Trophoblast cell (in vitro differentiated cells and primary cell): ENCODE measurements around the gene ZNF33B.

ENCODE experiments used
- DNase-seq, 2 donors: peaks; one replicate each; pipeline ENCODE4 v3.0.0-alpha.2; 2016
- H2AFZ ChIP-seq: 2 replicates; pipeline ENCODE4 v1.6.1; 2013; ENCODE audit warnings: low read length, moderate library complexity, mild to moderate bottlenecking; ENCODE audit not compliant: insufficient read depth, poor library complexity
- H2AK5ac ChIP-seq: 2 replicates; pipeline ENCODE4 v1.6.1; 2013; ENCODE audit warnings: mild to moderate bottlenecking, low read length
- H2BK120ac ChIP-seq: 2 replicates; pipeline ENCODE4 v1.6.1; 2013; ENCODE audit warnings: low read length, mild to moderate bottlenecking, moderate library complexity; ENCODE audit not compliant: insufficient read depth, poor library complexity
- H2BK12ac ChIP-seq: 2 replicates; pipeline ENCODE4 v1.6.1; 2013; ENCODE audit warnings: mild to moderate bottlenecking, low read length, moderate library complexity
- H2BK5ac ChIP-seq: 2 replicates; pipeline ENCODE4 v1.6.1; 2013; ENCODE audit warnings: low read length, low read depth, moderate library complexity, mild to moderate bottlenecking; ENCODE audit not compliant: poor library complexity
- H3K14ac ChIP-seq: 2 replicates; pipeline ENCODE4 v1.6.1; 2013; ENCODE audit warnings: mild to moderate bottlenecking, low read length
- H3K18ac ChIP-seq: 2 replicates; pipeline ENCODE4 v1.6.1; 2013; ENCODE audit warnings: mild to moderate bottlenecking, low read length
- H3K23ac ChIP-seq: 2 replicates; pipeline ENCODE4 v1.6.1; 2013; ENCODE audit warnings: low read length
- H3K27ac ChIP-seq: 2 replicates; pipeline ENCODE4 v1.5.1; 2013; ENCODE audit warnings: low read depth, mild to moderate bottlenecking, inconsistent platforms, low read length, moderate library complexity
- H3K27me3 ChIP-seq: 2 replicates; pipeline ENCODE4 v1.6.1; 2013; ENCODE audit warnings: inconsistent platforms, mild to moderate bottlenecking, low read length, moderate library complexity; ENCODE audit not compliant: insufficient read depth
- H3K36me3 ChIP-seq, 2 experiments: 1 replicate in 1 of 2; 2 replicates in 1 of 2; pipeline ENCODE4 v1.6.1; 2013; ENCODE audit warnings: low read length in 2 of 2, mild to moderate bottlenecking in 2 of 2, moderate library complexity in 1 of 2; ENCODE audit not compliant: insufficient read depth in 2 of 2, control insufficient read depth in 1 of 2
- H3K4ac ChIP-seq: 2 replicates; pipeline ENCODE4 v1.6.1; 2013; ENCODE audit warnings: low read depth, mild to moderate bottlenecking, low read length, moderate library complexity
- H3K4me1 ChIP-seq, 2 experiments: 1 replicate in 1 of 2; 2 replicates in 1 of 2; pipeline ENCODE4 v1.6.1; 2013; ENCODE audit warnings: low read length in 2 of 2, mild to moderate bottlenecking in 2 of 2, moderate library complexity in 1 of 2; ENCODE audit not compliant: insufficient read depth in 2 of 2, control insufficient read depth in 1 of 2
- H3K4me2 ChIP-seq: 2 replicates; pipeline ENCODE4 v1.6.1; 2013; ENCODE audit warnings: inconsistent platforms, mild to moderate bottlenecking, low read length, moderate library complexity
- H3K4me3 ChIP-seq: 2 replicates; pipeline ENCODE4 v1.5.1; 2013; ENCODE audit warnings: mild to moderate bottlenecking, low read depth, low read length, inconsistent platforms
- H3K79me1 ChIP-seq: one replicate; pipeline ENCODE4 v1.6.1; 2013; ENCODE audit warnings: low read length
- H3K79me2 ChIP-seq: 2 replicates; pipeline ENCODE4 v1.6.1; 2013; ENCODE audit warnings: low read length, mild to moderate bottlenecking; ENCODE audit not compliant: control insufficient read depth, insufficient read depth, poor library complexity
- H3K9ac ChIP-seq: 2 replicates; pipeline ENCODE4 v1.6.1; 2013; ENCODE audit warnings: mild to moderate bottlenecking, low read length
- H3K9me3 ChIP-seq: 2 replicates; pipeline ENCODE4 v1.6.1; 2013; ENCODE audit warnings: low read depth, mild to moderate bottlenecking, control low read depth, inconsistent platforms, low read length; ENCODE audit not compliant: insufficient read depth
- H4K12ac ChIP-seq: 2 replicates; pipeline ENCODE4 v1.6.1; 2013; ENCODE audit warnings: low read depth, mild to moderate bottlenecking, low read length, moderate library complexity
- H4K8ac ChIP-seq: 2 replicates; pipeline ENCODE4 v1.6.1; 2013; ENCODE audit warnings: low read depth, mild to moderate bottlenecking, low read length, moderate library complexity
- H4K91ac ChIP-seq: one replicate; pipeline ENCODE4 v1.6.1; 2013; ENCODE audit warnings: low read depth, mild to moderate bottlenecking, low read length, moderate library complexity
- WGBS: extraction: QIAGEN DNeasy Blood & Tissue Kit; methylation state at CpG from one replicate; pipeline ENCODE4 v1.1.7; 2013; ENCODE audit warnings: missing lambda C conversion rate; ENCODE audit not compliant: insufficient read length, insufficient coverage; ENCODE audit errors: extremely low coverage; 5-methylcytosine and 5-hydroxymethylcytosine counted together

ZNF33B gene

GRCh38 chr10:42549851-42550250 lies 88.5 kb downstream of the ZNF33B start:
- H3K9ac ChIP-seq, result no peak overlapping the region
- no peak overlapping the region for H3K14ac ChIP-seq
- H3K27ac ChIP-seq, result no peak overlapping the region
- no peaks in the 10 kb centered on the region for H3K9me3 ChIP-seq
- no peak overlapping the region for H2BK120ac ChIP-seq
- H4K8ac ChIP-seq, result no peak overlapping the region
- H3K4me1 ChIP-seq, result peaks cover 4 to 7% of the 10 kb centered on the region in 2 experiments
- no peak overlapping the region for H3K4me2 ChIP-seq
- DNase-seq, result peak; percentile 61 to 94
- H3K4me3 ChIP-seq, result no peak overlapping the region
- no peak overlapping the region for H3K18ac ChIP-seq
- H3K27me3 ChIP-seq, result no peaks in the 10 kb centered on the region
- H3K4ac ChIP-seq, result no peak overlapping the region
- no peak overlapping the region for H3K23ac ChIP-seq
- no peaks in the 10 kb centered on the region for H3K79me1 ChIP-seq
- H2AK5ac ChIP-seq, result no peak overlapping the region
- H2BK5ac ChIP-seq, result no peak overlapping the region
- H2AFZ ChIP-seq, result no peak overlapping the region
- no peak overlapping the region for H4K91ac ChIP-seq
- no peaks in the 10 kb centered on the region for H3K79me2 ChIP-seq
- no peak overlapping the region for H2BK12ac ChIP-seq
- no CpG with 5 or more reads among the region's 3 CpGs for WGBS
- H4K12ac ChIP-seq, result no peak overlapping the region
- no peaks in the 10 kb centered on the region for H3K36me3 ChIP-seq

GRCh38 chr10:42548254-42548653 lies 90.1 kb downstream of the ZNF33B start:
- no peak overlapping the region for H3K9ac ChIP-seq
- no peak overlapping the region for H3K23ac ChIP-seq
- H3K79me2 ChIP-seq, result no peaks in the 10 kb centered on the region
- peaks cover 4 to 7% of the 10 kb centered on the region in 2 experiments for H3K4me1 ChIP-seq
- no peak overlapping the region for H3K4ac ChIP-seq
- WGBS, result no CpG with 5 or more reads among the region's 3 CpGs
- no peak overlapping the region for H2BK5ac ChIP-seq
- no peak overlapping the region for H3K4me2 ChIP-seq
- no peak overlapping the region for H2BK120ac ChIP-seq
- H4K91ac ChIP-seq, result no peak overlapping the region
- no peak overlapping the region for H4K12ac ChIP-seq
- no peak for DNase-seq
- H3K9me3 ChIP-seq, result no peaks in the 10 kb centered on the region
- H2BK12ac ChIP-seq, result no peak overlapping the region
- no peak overlapping the region for H3K14ac ChIP-seq
- H2AFZ ChIP-seq, result no peak overlapping the region
- H3K79me1 ChIP-seq, result no peaks in the 10 kb centered on the region
- no peaks in the 10 kb centered on the region for H3K27me3 ChIP-seq
- H3K4me3 ChIP-seq, result no peak overlapping the region
- H3K18ac ChIP-seq, result no peak overlapping the region
- no peak overlapping the region for H3K27ac ChIP-seq
- no peak overlapping the region for H4K8ac ChIP-seq
- H2AK5ac ChIP-seq, result no peak overlapping the region
- no peaks in the 10 kb centered on the region for H3K36me3 ChIP-seq

DNA sequence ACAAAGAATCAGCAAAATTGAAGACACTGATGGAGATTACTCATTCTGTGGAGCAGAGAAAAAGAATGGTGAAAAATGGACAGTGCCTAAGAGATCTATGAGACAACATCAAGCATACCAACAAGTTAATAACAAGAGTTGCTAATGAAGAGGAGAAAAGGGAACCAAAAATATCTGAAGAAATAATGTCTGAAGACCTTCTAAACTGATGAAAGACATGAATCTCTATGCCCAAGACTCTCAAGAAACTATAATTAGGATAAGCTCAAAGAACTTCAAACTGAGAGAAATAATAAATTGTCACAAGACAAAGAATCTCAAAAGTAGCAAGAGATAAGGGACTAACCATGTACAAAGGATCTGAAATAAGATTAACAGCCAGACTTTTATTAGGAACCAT lies 93.4 kb downstream of the ZNF33B start:
- DNase-seq, result no peak
- Histone ChIP-seq H3K79me2 (no peaks in the 10 kb centered on the region), H3K14ac (no peak overlapping the region), H3K79me1 (no peaks in the 10 kb centered on the region), H3K4me1 (no peaks in the 10 kb centered on the region), H3K4me2 (no peak overlapping the region), H2AK5ac (no peak overlapping the region), H2AFZ (no peak overlapping the region), H3K18ac (no peak overlapping the region), H4K91ac (no peak overlapping the region), H4K12ac (no peak overlapping the region), H2BK12ac (no peak overlapping the region), H3K9ac (no peak overlapping the region), H3K36me3 (no peaks in the 10 kb centered on the region), H2BK120ac (no peak overlapping the region), H3K4ac (no peak overlapping the region), H3K27me3 (no peaks in the 10 kb centered on the region), H3K27ac (no peak overlapping the region), H4K8ac (no peak overlapping the region), H3K23ac (no peak overlapping the region), H3K4me3 (no peak overlapping the region), H2BK5ac (no peak overlapping the region), H3K9me3 (no peaks in the 10 kb centered on the region)

DNA sequence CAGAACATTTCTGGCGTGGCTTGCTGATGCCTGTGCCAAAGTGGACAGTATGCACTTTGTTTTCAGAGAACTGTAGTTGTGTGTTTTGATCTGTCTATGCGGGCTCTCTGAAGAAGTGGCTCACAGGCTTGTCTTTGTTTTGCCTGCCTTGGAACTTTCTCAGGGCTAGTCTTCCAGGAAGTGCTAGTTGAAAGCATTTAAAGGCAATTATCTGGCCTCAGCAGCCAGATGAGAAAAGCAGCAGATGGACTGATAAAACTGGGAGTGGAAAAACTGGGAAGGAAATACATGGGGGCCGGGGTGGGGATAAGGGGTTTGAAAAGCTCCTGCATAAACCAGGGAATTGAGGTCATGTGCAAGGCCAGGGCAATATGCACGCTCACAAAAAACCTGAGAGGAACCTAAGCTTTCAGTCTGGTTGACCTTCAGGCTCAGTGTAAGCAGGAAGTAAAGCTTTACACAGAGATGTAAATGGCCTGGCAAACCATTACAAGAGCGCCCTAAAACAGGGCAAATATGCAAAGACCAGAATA lies 94.5 kb downstream of the ZNF33B start:
- no peak overlapping the region for H3K23ac ChIP-seq
- H4K12ac ChIP-seq, result no peak overlapping the region
- no peak overlapping the region for H2BK5ac ChIP-seq
- no peaks in the 10 kb centered on the region for H3K4me1 ChIP-seq
- no peak overlapping the region for H2BK12ac ChIP-seq
- H3K4ac ChIP-seq, result no peak overlapping the region
- no peak overlapping the region for H3K4me2 ChIP-seq
- WGBS, result no CpG with 5 or more reads among the region's 5 CpGs
- H3K36me3 ChIP-seq, result peaks cover 3% of the 10 kb centered on the region in 2 experiments
- DNase-seq, result no peak
- H2AFZ ChIP-seq, result no peak overlapping the region
- H3K27ac ChIP-seq, result no peak overlapping the region
- H4K91ac ChIP-seq, result no peak overlapping the region
- no peak overlapping the region for H3K14ac ChIP-seq
- no peak overlapping the region for H3K4me3 ChIP-seq
- H3K79me2 ChIP-seq, result no peaks in the 10 kb centered on the region
- no peak overlapping the region for H4K8ac ChIP-seq
- H3K27me3 ChIP-seq, result no peaks in the 10 kb centered on the region
- peaks cover 9% of the 10 kb centered on the region for H3K9me3 ChIP-seq
- H3K18ac ChIP-seq, result no peak overlapping the region
- no peak overlapping the region for H3K9ac ChIP-seq
- no peak overlapping the region for H2BK120ac ChIP-seq
- H3K79me1 ChIP-seq, result no peaks in the 10 kb centered on the region
- no peak overlapping the region for H2AK5ac ChIP-seq
